ENCODE results near the gene MTMR12. TPM values are rescaled to one million over a fixed set of nuclear protein-coding genes. Genes with fewer than 3 reads are reported as not detected.

Gene MTMR12
- total RNA-seq, 1 experiment from 2014 or later, result 44.5 TPM

- Histone ChIP-seq H3K9me3 (ENCODE audit: insufficient read depth, low read depth) (peaks cover 37% of the 10 kb centered on the region), H3K27ac (no peak overlapping the region), H3K4me2 (no peak overlapping the region), H3K4me3 (no peak overlapping the region), H3K9me2 (ENCODE audit: insufficient read depth) (no peaks in the 10 kb centered on the region), H3K4me1 (replicated peaks; ENCODE audit: insufficient read depth) (no peaks in the 10 kb centered on the region), H2AFZ (no peak overlapping the region), H3F3A (ENCODE audit: insufficient read depth, low read depth) (no peaks in the 10 kb centered on the region), H3K36me3 (ENCODE audit: low read depth) (no peaks in the 10 kb centered on the region), H4K20me1 (ENCODE audit: insufficient read depth) (no peaks in the 10 kb centered on the region), H3K27me3 (ENCODE audit: insufficient read depth, low read depth) (no peaks in the 10 kb centered on the region), H3K79me2 (ENCODE audit: low read depth) (no peaks in the 10 kb centered on the region)
- ChIA-PET POLR2A (ENCODE audit: unreplicated experiment) (interaction anchor here (0.5 to 0.7 kb wide), 3 partner anchors 17 to 168 kb away, joined by 3 to 10 read pairs (median 3); no protein-coding TSS in a partner anchor), CTCF (no interaction called here)
- DNase-seq, result no peak
- no peak for TF ChIP-seq CTCF (conservative IDR thresholded peaks at IDR 0.05)
- no peak for TF ChIP-seq EZH2 (IDR thresholded peaks at IDR 0.05; ENCODE audit: low read depth)
- intact Hi-C loops (cut with micrococcal nuclease; ENCODE audit: unreplicated experiment), result no loop called here
- BruUV-seq (replicated peaks), result no TSS peak
Measured at GRCh38 chr5:32339878-32340277, 27.1 kb upstream of the MTMR12 start.

GRCh38 chr5:32339198-32339597, 26.5 kb upstream of the MTMR12 start:
- no peaks in the 10 kb centered on the region for H3K4me1 ChIP-seq (replicated peaks; ENCODE audit: insufficient read depth)
- H3K79me2 ChIP-seq (ENCODE audit: low read depth), result no peaks in the 10 kb centered on the region
- intact Hi-C loops (cut with micrococcal nuclease; ENCODE audit: unreplicated experiment), result no loop called here
- no peaks in the 10 kb centered on the region for H4K20me1 ChIP-seq (ENCODE audit: insufficient read depth)
- no peaks in the 10 kb centered on the region for H3F3A ChIP-seq (ENCODE audit: insufficient read depth, low read depth)
- ChIA-PET CTCF (no interaction called here), POLR2A (ENCODE audit: unreplicated experiment) (interaction anchor here (0.5 to 0.7 kb wide), 2 partner anchors 17 to 168 kb away, joined by 3 to 10 read pairs; no protein-coding TSS in a partner anchor)
- H2AFZ ChIP-seq, result no peak overlapping the region
- H3K9me2 ChIP-seq (ENCODE audit: insufficient read depth), result no peaks in the 10 kb centered on the region
- peaks cover 40% of the 10 kb centered on the region for H3K9me3 ChIP-seq (ENCODE audit: insufficient read depth, low read depth)
- no peak overlapping the region for H3K27ac ChIP-seq
- no peaks in the 10 kb centered on the region for H3K27me3 ChIP-seq (ENCODE audit: insufficient read depth, low read depth)
- no peak overlapping the region for H3K4me2 ChIP-seq
- TF ChIP-seq EZH2 (IDR thresholded peaks at IDR 0.05; ENCODE audit: low read depth) (no peak), CTCF (conservative IDR thresholded peaks at IDR 0.05) (no peak)
- no peak overlapping the region for H3K4me3 ChIP-seq
- no peaks in the 10 kb centered on the region for H3K36me3 ChIP-seq (ENCODE audit: low read depth)
- no TSS peak for BruUV-seq (replicated peaks)
- DNase-seq, result no peak

GRCh38 chr5:32332966-32333365, 20.2 kb upstream of the MTMR12 start:
- H3K36me3 ChIP-seq (ENCODE audit: low read depth), result no peaks in the 10 kb centered on the region
- peaks cover 14% of the 10 kb centered on the region for H3K4me1 ChIP-seq (replicated peaks; ENCODE audit: insufficient read depth)
- no peaks in the 10 kb centered on the region for H3K27me3 ChIP-seq (ENCODE audit: insufficient read depth, low read depth)
- BruUV-seq (replicated peaks), result no TSS peak
- H3K79me2 ChIP-seq (ENCODE audit: low read depth), result no peaks in the 10 kb centered on the region
- H3K27ac ChIP-seq, result no peak overlapping the region
- no peaks in the 10 kb centered on the region for H3K9me2 ChIP-seq (ENCODE audit: insufficient read depth)
- H4K20me1 ChIP-seq (ENCODE audit: insufficient read depth), result no peaks in the 10 kb centered on the region
- ChIA-PET POLR2A (ENCODE audit: unreplicated experiment) (no interaction called here), CTCF (no interaction called here)
- no peak overlapping the region for H3K4me2 ChIP-seq
- intact Hi-C loops (cut with micrococcal nuclease; ENCODE audit: unreplicated experiment), result no loop called here
- TF ChIP-seq EZH2 (IDR thresholded peaks at IDR 0.05; ENCODE audit: low read depth) (no peak), CTCF (conservative IDR thresholded peaks at IDR 0.05) (no peak)
- no peak overlapping the region for H2AFZ ChIP-seq
- H3K9me3 ChIP-seq (ENCODE audit: insufficient read depth, low read depth), result peaks cover 14% of the 10 kb centered on the region; the same call in 1 of the 2 replicates
- no peak for DNase-seq
- no peaks in the 10 kb centered on the region for H3F3A ChIP-seq (ENCODE audit: insufficient read depth, low read depth)
- no peak overlapping the region for H3K4me3 ChIP-seq
